ENCODE results near the gene AQP4.

Gene AQP4

DNA sequence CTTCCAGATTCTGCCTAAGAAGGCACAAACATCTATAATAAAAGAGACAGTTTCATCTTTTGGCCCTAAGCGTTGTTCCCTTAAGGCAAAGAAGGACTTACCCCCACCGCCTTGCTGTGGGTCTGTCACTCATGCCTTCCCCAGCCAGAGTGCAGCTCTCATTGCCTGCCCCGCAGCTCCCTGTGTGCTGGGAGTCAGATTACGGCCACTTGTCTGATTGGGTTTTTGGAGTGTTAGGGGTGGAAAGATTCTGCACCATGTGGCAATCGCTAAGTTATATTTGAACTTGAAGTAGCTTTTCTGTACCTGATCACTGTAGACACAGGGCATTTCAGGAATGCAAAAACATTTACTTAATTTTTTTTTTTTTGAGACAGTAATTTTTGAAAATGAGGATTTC, at the start of gene AQP4:
TSS of gene AQP4 (minus strand) at position 151 of the 400 bp plus-strand sequence. CDS start at position 133, 18 bp downstream.
- no peak for DNase-seq (ENCODE audit: low read depth, low spot score)

DNA sequence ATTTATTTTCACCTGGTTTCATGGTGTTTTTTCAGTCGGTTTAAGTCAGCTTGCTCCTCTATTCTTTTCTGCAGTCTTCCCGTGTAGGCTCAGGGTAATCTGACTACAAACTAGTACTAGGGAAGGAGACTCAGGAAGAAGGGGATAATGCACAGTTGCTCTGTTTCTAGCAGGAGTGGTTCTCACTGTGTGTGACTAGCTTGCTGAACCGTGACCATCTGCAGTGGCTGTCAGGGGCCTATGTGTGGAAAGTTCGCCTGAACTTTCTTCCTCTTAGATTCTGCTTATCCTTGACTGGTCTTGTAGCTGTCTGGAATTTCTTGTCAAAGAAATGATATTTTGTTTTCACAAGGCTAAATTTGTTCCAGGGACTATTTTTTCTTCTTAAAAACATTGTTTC, 46.3 kb upstream of the AQP4 start:
- DNase-seq (ENCODE audit: low read depth, low spot score), result no peak

GRCh38 chr18:26909599-26910290, 44.2 kb upstream of the AQP4 start:
- no peak for DNase-seq (ENCODE audit: low read depth, low spot score)

DNA sequence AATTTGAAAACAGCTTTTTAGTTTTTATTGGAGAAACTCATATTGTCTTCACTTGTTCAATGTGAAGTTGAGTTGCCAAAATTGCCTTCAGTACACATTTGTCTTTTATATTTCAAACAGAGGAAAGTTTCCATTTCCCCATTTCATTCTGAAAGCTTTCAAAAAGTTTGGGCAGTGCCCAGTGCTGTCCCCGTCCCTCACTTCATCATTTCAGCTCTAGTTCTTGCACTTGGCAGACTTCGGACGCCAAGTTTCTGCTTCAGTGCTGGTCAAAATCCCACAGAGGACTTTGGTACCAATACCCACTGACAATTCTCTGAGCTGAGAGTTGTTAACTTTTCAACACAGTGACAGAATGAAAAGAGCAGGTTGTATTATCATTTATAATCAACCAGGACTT, 43.4 kb upstream of the AQP4 start:
- DNase-seq (ENCODE audit: low read depth, low spot score), result no peak

DNA sequence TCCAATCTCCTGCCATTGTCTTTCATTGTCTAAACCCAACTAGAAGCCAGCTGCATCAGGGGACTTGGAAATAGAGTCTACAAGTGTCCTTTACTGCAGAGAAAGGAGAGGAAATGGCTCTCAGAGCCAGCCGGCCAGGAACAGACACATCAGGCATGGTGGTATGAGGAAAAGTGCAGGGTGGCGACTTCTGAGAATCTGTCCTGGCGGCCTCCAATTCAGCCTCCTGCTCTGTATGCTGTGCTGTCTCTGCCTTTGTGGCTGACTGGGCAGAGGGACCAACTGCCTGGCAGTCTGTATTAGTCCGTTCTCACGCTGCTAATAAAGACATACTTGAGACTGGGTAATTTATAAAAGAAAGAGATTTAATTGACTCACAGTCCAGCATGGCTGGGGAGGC, 36.8 kb upstream of the AQP4 start:
- no peak for DNase-seq (ENCODE audit: low read depth, low spot score)

GRCh38 chr18:26901020-26901419, 35.5 kb upstream of the AQP4 start:
- no peak for DNase-seq (ENCODE audit: low read depth, low spot score)

GRCh38 chr18:26894426-26894825, 28.9 kb upstream of the AQP4 start:
- no peak for DNase-seq (ENCODE audit: low read depth, low spot score)

GRCh38 chr18:26893996-26894395, 28.5 kb upstream of the AQP4 start:
- DNase-seq (ENCODE audit: low read depth, low spot score), result no peak

GRCh38 chr18:26888259-26888658, 22.8 kb upstream of the AQP4 start:
- DNase-seq (ENCODE audit: low read depth, low spot score), result no peak

GRCh38 chr18:26875040-26875654, 9.6 kb upstream of the AQP4 start:
- DNase-seq (ENCODE audit: low read depth, low spot score), result no peak

DNA sequence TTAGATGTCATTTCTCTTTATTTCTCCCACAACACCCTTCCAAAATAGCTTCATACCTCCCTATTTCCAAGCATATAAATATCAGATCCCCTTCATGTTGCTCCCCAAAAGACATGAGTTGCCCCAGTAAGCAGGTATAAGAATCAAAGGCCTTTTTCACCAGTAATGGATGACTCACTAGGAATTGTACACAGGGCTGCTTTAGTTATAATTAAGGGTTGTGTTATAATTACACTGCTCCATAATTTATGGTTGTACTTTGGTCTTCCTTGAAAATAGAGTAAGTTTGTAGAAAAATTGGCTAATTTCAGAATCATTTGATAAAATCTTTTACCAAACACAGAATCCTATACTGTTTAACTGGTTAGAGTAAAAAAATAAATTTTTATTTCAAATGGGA, 8.8 kb upstream of the AQP4 start:
- no peak for DNase-seq (ENCODE audit: low read depth, low spot score)

- DNase-seq (ENCODE audit: low read depth, low spot score), result no peak
Measured at GRCh38 chr18:26869640-26870039, 4.1 kb upstream of the AQP4 start.

GRCh38 chr18:26868968-26869586, 3.6 kb upstream of the AQP4 start:
- no peak for DNase-seq (ENCODE audit: low read depth, low spot score)

DNA sequence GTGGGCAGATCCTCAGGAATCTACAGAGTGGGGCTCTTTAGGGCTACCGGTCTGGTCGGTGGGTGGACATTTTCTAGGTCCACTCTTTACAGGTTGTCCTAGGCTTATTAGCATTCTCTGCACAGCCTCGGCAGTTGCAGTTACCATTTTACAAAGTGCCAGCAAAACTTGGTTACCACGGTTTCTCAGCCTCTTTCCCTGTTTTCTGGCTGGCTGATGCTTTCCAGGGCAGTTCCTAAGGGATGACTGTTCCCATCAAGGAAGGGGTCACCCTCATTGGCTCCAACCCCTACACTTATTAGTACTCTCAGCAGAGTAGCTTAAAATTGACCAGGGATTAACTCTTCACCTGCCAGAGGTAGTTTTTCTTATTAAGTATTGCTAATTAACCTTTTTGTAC, 2.0 kb upstream of the AQP4 start:
- DNase-seq (ENCODE audit: low read depth, low spot score), result no peak

GRCh38 chr18:26864658-26865057, 849 bp downstream of the AQP4 start:
- no peak for DNase-seq (ENCODE audit: low read depth, low spot score)

DNA sequence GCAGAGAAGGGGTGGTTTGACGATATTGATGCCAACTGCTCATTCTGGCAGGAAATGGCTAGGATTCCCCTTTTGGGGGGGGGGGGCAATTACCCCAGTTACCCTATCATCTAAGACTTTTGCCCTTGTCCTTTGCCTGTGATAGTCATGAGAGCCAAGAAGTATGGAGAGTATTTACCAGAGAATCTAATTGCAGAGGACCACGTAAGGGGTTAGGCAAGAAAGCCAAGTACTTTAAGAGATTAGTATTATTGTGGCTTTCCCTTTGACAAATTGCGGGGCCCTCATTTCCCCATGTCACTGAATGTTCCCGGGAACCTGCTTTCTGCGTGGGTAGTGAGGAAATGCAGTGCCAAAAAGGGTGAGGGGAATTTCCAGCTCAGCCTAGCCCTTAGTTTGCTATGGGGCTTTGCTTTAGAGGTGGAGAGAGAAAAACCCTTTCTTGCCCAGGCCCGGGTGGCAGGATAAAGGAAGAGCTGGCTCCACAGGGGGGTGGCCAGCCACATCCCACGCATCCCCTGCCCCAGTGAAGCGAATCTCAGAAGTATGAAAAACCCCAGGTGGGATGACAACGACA, 1.5 kb downstream of the AQP4 start:
- no peak for DNase-seq (ENCODE audit: low read depth, low spot score)

DNA sequence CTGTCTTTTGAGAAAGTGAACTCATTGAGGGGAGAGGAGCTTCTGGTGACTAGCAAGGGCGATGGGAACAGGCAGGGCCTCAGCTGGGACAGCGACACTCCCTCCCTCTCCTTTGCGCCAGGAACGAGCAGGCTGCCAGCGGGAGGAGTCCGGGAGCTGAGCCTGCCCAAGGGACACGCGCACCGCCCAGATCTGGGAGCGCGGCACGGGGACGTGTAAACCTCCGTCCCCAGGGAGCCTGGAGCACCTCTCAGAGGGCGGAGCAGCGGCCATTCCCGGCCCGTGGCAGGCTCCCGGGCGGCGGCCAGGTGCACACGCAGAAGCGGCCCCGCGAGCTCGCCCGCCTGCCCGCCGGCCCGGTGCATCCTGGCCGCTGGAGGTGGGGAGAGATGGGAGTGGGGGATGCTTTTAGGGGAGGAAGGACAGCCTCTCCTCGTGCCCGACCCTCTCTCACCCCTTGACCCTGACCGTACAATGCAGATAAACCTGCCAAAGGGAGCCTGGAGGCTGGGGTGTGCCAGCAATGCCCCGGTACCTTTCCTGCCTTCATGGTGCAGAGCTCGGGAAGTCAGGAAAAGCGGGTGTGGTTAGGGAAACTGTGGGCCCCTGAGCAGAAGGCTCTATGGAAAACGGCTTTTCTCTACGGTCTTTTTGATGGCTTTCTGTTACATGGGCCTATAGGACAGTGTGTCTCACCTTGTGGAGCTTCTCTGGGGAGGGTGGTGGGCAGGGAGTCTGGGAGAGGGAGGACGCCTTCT, 2.2 kb downstream of the AQP4 start:
- no peak for DNase-seq (ENCODE audit: low read depth, low spot score)

DNA sequence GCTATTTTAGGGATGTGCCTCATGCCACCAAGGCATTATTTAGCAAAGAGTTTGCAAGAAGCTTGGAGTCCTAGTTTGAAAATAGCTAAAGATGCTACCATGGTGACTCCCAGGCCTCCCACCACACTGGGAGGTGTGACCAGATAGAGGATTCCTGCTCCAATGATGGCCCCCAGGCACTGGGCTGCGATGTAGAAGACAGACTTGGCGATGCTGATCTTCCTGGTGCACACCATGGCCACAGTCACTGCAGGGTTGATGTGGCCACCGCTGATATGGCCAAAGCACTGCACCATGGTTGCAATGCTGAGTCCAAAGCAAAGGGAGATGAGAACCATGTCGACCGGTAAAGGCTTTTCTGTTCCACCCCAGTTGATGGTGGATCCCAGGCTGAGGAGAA, 3.4 kb downstream of the AQP4 start:
- no peak for DNase-seq (ENCODE audit: low read depth, low spot score)

GRCh38 chr18:26854292-26854881, 11.1 kb downstream of the AQP4 start:
- DNase-seq (ENCODE audit: low read depth, low spot score), result no peak

GRCh38 chr18:26853401-26853800, 12.1 kb downstream of the AQP4 start:
- no peak for DNase-seq (ENCODE audit: low read depth, low spot score)

- DNase-seq (ENCODE audit: low read depth, low spot score), result no peak
Measured at GRCh38 chr18:26843760-26844159, 21.7 kb downstream of the AQP4 start.

DNA sequence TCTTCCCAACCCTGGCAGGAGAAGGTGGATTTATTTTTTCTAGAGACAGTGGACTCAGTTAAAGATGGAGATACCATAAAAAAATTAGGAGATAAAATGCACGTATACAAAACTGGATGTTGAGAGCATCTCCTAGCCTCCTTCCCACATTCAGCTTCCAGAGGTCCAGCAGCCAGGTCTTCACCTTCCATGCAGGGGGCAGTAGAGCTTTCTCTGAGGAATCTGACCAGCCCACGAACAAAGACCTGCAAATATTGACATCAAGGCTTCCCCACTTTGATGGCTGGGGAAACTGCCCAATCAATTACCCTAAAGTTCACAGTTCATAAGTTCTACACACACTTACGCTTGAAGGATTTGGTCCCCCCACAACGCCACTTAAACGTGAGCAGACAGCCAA, 24.5 kb downstream of the AQP4 start:
- no peak for DNase-seq (ENCODE audit: low read depth, low spot score)
